ENCODE data around the gene EYS. TPM values are rescaled to one million over a fixed set of nuclear protein-coding genes. Genes with fewer than 3 reads are reported as not detected.

Gene EYS
- total RNA-seq, 1 donor from 2014 or later: not detected

DNA sequence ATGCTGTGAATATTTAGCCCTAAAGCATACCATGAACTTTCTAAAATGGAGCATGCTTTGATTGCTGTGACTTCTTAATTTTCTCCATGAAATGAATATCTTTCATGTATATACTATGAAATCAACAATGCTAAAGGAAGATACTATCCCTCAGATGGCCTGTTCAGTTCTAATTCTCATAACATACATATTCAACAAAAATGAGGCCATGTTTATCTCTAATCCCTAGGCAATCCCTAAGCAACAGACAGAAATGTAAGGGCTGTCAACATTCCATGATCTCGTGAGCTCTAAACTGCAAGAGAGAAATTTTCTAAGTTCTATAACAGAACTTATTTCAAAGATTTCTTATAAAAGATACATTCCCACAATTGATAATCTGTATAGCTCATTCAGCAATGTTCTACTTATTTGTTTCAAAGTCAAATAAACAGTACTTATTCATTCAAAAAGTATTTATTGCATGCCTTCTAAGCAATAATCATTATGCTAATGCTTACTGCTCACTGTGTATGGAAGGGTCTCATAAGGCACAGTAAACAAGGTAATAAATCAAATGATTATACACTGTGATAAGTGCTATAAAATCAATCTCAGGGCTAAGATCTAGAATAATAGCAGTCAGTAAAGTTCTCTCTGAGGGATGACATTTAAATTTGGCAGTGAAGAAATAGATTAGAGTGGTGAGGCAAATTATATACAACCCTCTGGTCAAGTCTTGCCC is 1578.6 kb downstream of the EYS start:
- intact Hi-C loops (cut with DNase I): no loop called here
- no peak overlapping the region for H3K4me3 ChIP-seq
- no peak for ATAC-seq

DNA sequence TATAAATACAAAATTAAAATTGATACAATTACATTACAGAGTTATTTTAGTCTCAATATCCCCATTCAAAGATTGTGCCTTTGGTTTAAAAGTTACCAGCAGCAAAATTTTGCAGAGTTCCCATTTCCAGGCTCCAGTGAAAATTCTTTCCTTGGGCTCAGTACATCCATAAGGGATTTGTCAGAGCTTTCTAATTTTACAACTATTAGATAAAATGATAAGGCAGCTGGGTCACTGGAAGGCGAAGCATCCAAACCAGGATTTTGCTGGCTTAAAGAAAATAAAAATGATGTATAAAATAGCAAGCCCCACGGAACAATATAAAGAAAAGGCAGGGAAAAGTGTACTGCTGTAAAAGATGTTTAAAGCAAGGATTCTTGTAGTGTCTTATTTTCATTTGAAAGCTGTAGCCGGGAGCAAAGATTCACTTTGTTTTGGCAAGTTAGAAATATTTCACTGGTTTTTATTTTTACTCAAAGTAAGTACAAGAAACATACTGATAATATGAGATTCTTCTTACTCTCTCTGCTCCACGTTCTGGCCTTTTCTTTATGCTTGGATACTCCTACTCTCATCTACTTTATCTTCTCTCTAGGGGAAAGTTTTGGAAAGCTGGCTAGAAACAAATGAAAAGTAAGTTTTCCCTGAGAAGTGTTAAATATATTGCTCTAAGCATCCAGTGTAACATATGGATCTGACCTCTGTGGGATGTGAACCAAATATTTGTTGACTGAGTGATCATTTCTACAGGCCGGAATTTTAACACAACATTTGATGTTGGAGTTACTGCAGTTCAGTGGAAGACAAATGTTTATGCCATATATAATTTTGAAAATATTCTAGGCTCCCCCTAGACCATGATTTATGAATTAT is 1583.0 kb downstream of the EYS start:
- Histone ChIP-seq H3K27ac (no peak overlapping the region), H3K4me3 (no peak overlapping the region), H3K9me3 (no peaks in the 10 kb centered on the region), H3K27me3 (ENCODE audit: low read depth) (no peaks in the 10 kb centered on the region), H3K36me3 (no peaks in the 10 kb centered on the region), H3K4me1 (no peaks in the 10 kb centered on the region)
- ATAC-seq (no peak), DNase-seq (no peak)
- intact Hi-C loops (cut with DNase I): no loop called here
- TF ChIP-seq, protein P1, sequence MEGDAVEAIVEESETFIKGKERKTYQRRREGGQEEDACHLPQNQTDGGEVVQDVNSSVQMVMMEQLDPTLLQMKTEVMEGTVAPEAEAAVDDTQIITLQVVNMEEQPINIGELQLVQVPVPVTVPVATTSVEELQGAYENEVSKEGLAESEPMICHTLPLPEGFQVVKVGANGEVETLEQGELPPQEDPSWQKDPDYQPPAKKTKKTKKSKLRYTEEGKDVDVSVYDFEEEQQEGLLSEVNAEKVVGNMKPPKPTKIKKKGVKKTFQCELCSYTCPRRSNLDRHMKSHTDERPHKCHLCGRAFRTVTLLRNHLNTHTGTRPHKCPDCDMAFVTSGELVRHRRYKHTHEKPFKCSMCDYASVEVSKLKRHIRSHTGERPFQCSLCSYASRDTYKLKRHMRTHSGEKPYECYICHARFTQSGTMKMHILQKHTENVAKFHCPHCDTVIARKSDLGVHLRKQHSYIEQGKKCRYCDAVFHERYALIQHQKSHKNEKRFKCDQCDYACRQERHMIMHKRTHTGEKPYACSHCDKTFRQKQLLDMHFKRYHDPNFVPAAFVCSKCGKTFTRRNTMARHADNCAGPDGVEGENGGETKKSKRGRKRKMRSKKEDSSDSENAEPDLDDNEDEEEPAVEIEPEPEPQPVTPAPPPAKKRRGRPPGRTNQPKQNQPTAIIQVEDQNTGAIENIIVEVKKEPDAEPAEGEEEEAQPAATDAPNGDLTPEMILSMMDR (IDR thresholded peaks at IDR 0.05): no peak

More for the DNA sequence above, 1578.6 kb downstream of the EYS start:
- TF ChIP-seq, protein P1 (IDR thresholded peaks at IDR 0.05): no peak
- no peaks in the 10 kb centered on the region for H3K9me3 ChIP-seq
- H3K27ac ChIP-seq: no peak overlapping the region
- H3K27me3 ChIP-seq (ENCODE audit: low read depth): no peaks in the 10 kb centered on the region
- DNase-seq: no peak
- H3K4me1 ChIP-seq: no peaks in the 10 kb centered on the region
- no peaks in the 10 kb centered on the region for H3K36me3 ChIP-seq

DNA sequence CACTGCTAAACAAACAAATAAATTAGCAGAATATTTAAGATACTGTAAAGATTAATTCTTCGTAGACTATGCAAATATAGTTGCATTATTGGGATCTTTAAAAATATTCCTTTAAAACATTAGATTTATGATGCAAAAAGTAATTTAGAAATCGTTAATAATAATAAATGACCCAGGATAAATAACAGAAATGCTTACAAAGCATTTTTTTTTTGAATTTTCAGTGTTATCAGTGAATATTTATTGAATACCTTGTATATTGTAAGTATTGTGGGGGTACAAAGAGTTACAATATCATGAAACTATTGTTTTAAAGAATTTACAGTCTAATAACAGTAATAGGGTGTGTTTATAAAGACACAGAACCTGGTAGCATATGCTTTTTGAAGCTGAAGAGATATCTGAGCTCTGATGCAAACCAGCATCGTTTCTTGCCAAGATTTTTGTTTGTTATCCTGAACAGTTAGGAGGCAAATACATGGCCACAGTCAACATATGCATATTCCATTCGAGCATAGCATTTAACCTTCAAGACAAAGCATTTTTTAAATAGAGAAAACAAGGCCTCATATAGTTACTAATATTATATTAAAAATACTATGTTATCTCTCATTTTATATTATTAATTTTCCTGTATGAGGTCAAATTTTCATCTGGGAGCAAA is 1584.2 kb downstream of the EYS start:
- H3K36me3 ChIP-seq: no peaks in the 10 kb centered on the region
- ATAC-seq: no peak
- H3K4me3 ChIP-seq: no peak overlapping the region
- TF ChIP-seq, protein P1 (IDR thresholded peaks at IDR 0.05): no peak
- no peaks in the 10 kb centered on the region for H3K4me1 ChIP-seq
- H3K27me3 ChIP-seq (ENCODE audit: low read depth): no peaks in the 10 kb centered on the region
- H3K9me3 ChIP-seq: peaks cover 4% of the 10 kb centered on the region
- no peak overlapping the region for H3K27ac ChIP-seq
- intact Hi-C loops (cut with DNase I): no loop called here
- DNase-seq: no peak

DNA sequence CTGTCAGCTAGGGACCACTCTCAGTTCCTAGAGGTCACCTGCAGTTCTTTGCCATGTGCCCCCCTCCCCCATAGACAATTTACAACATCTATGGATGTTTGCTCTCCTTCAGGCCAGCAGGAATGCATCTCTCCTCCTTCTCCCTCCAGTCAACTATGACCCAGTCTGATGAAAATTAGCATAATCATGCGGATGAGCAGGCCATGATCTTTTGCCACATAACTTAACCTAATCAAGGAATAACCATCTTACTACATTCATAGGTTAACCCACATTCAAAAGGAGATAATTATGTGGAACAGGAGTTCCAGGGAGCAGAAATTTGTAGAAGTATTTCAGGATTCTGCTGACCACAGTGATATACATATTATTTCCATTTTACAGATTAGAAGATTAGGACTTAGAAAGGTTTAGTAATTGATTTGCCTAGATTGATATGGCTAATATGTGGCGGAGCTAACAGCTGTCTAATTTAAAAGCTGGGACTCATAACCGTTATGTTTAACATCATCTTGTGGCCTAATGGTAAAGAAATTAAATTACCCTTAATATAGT is 1585.9 kb downstream of the EYS start:
- no peaks in the 10 kb centered on the region for H3K4me1 ChIP-seq
- H3K4me3 ChIP-seq: no peak overlapping the region
- H3K36me3 ChIP-seq: no peaks in the 10 kb centered on the region
- intact Hi-C loops (cut with DNase I): no loop called here
- DNase-seq: no peak
- no peak overlapping the region for H3K27ac ChIP-seq
- ATAC-seq: no peak
- TF ChIP-seq, protein P1 (IDR thresholded peaks at IDR 0.05): no peak
- H3K27me3 ChIP-seq (ENCODE audit: low read depth): no peaks in the 10 kb centered on the region
- H3K9me3 ChIP-seq: peaks cover 7% of the 10 kb centered on the region

DNA sequence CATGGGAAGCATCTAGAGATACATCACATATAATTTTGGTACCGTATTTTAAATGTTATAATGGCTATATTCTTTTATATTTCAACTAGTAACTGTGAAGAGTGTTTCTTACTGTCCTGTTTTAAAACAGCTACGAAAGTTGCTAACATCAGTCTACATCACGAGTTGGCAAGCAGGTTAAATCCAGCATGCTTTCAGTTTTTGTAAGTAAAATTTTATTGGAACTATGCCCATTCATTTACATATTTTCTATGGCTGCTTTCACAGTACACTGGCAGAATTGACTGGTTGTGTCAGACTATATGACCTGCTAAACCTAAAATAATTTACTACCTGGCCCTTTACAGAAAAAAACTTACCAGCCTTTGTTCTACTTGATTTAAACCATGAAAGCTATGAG is 1593.3 kb downstream of the EYS start:
- Histone ChIP-seq H3K27ac (no peak overlapping the region), H3K4me3 (no peak overlapping the region), H3K36me3 (no peaks in the 10 kb centered on the region), H3K27me3 (ENCODE audit: low read depth) (no peaks in the 10 kb centered on the region), H3K9me3 (peaks cover 7% of the 10 kb centered on the region), H3K4me1 (no peaks in the 10 kb centered on the region)
- TF ChIP-seq, protein P1 (IDR thresholded peaks at IDR 0.05): no peak
- DNase-seq: no peak
- intact Hi-C loops (cut with DNase I): no loop called here
- ATAC-seq: no peak
